ENCODE results near the gene XCL1.

DNA sequence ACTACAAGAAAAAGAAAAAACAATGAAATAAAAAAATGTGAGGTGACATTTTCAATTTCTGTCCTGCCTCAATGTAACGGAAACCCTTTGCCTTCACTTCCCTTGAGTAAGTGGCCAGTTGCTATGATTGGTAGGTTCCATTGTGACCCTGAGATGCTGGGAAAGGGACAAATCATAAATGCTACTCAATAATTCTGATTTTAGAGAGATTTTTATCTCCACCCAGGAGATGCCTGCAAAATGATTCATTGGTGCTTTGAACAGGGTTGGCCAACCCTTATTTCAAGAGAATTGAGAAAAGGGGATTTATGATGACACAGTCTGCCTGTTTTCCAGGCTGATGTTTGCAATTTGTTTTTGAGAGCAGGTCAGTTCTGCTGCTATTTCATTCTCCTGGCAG lies 22.5 kb downstream of the XCL1 start:
- TF ChIP-seq, protein P1, sequence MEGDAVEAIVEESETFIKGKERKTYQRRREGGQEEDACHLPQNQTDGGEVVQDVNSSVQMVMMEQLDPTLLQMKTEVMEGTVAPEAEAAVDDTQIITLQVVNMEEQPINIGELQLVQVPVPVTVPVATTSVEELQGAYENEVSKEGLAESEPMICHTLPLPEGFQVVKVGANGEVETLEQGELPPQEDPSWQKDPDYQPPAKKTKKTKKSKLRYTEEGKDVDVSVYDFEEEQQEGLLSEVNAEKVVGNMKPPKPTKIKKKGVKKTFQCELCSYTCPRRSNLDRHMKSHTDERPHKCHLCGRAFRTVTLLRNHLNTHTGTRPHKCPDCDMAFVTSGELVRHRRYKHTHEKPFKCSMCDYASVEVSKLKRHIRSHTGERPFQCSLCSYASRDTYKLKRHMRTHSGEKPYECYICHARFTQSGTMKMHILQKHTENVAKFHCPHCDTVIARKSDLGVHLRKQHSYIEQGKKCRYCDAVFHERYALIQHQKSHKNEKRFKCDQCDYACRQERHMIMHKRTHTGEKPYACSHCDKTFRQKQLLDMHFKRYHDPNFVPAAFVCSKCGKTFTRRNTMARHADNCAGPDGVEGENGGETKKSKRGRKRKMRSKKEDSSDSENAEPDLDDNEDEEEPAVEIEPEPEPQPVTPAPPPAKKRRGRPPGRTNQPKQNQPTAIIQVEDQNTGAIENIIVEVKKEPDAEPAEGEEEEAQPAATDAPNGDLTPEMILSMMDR (IDR thresholded peaks at IDR 0.05; ENCODE audit: low read depth, low read length), result no peak
- TF ChIP-seq EZH2phosphoT487 (IDR thresholded peaks at IDR 0.05; ENCODE audit: low read depth), result no peak

All from OCI-LY3 (cell line).